KG1 (cell line): ENCODE data around the gene KIZ.
"Not testable (repeated sequence)": the region's sequence is repeated elsewhere in the genome, so short reads cannot be mapped to it uniquely, and the experiment has no call there.

ENCODE experiments used
- DNase-seq: peaks from one replicate; lab custom pipeline; 2025; lab: John Stamatoyannopoulos, UW

Gene KIZ

DNA sequence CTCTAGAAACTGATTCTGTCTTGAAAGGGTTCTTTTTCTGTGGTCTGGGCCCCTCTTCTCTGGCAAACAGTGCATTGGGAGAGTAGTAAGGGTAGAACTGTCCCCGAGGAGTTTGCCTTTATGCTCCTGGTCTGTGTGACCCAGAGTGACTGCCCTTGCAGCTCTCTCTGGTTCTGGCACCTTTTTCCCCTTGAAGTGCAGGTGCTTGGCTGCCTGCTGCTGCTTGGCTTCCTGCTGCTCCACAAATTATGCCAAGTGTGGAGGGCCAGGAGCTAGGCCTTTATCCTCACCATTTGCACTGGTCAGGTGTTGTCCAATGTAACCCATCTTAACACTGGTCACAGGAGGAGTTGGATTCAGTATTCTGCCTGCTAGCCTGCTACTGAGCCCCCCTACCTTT is 11.2 kb downstream of the KIZ start:
- no peak for DNase-seq

DNA sequence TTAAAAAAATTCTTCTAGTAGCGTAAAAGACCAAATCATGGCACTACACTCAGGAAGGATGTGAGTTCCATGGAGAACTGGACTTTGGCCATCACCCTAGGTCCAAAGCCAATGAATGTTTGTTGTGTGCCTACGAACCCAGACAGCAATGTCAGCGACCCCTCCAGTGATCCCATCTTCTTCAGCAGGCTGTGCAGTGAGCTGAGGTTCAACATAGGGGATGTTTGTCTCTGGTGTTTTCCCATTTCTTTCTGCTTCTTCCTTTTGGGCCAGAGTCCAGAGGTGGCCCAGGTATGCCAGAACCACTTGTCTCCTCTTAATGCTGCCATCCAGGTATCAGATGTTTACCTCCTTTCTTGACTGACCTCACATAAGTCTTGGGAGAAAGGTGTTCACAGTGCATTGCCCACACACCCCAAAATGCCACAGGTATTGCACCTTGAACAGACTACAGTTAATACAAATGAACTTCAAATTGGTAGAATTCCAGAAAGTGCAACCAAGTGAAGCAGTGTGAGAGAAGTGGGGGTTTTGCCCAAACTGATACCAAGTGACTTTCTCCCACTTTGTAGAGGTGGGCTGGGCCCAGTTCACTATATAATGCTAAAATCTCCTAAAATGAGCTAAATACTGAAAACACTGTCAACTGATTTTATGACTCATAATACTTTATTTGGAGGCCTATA is 14.1 kb downstream of the KIZ start:
- DNase-seq = no peak

DNA sequence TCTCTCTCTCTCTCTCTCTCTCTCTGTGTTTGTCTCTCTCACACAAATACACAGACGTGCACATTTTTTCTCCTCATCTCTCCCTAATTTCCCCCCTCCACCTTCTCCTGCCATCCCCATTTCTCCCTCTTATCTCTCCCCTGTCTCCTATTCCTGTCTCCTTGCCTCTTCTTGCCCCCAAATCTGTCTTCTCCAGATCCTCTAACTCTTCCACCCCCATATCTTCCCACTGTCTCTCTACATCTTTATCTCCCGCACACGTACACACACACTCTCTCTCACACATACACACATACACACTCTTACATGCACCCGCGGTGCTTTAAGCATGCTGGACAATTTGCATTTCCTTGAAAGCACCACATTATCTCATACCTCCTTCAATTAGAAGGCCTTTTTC is 15.9 kb downstream of the KIZ start:
- DNase-seq = no peak

DNA sequence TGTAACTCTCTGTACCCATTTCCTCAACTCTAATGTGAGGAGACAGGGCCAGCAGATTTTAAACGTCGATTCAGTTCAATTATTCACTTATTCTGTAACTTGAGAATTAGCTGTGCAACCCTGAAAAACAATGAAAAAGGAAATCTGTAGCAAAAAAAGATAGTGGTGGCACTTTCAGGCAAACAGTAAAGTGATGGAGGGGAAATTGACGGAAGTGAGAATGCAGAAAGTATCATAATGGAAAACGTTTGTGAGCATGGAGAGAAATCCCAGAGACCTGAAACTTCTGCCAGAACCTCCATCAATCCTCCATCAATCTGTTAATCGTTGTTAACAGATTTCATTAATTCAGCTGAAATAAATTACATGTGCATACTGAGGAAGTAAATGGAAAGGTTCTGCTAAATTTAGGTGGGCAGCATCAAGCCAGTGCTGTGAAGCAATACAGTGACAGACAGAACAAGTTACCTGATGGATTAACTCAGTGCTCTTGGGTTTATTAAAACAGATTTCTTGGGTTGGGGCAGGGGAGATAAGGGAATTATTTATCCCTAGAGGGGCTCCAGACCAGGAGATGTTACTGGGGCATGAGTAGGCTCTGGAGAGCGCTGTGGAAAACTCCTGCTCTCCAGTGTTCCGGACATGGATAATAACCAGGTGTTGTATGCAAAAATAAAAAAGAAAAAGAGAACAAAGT is 17.5 kb downstream of the KIZ start:
- no peak for DNase-seq

DNA sequence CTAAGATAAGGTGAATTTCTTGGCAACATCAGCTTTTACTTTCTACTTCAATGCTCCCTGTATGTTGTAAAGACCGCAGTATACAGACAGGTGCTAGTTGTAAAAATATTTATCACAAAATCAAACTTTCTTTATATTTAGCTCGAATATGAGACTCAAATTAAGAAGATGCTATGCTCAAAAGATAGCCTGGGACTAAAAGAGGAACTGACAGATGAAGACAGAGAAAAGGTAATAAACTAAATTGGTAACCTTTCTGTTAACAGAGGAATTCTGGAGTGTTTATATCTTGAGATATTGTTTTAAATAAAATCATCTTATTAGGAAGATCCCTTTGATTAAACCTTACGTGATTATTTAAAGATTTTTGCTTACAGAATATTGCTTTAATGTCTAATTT is 19.5 kb downstream of the KIZ start:
- DNase-seq = no peak

DNA sequence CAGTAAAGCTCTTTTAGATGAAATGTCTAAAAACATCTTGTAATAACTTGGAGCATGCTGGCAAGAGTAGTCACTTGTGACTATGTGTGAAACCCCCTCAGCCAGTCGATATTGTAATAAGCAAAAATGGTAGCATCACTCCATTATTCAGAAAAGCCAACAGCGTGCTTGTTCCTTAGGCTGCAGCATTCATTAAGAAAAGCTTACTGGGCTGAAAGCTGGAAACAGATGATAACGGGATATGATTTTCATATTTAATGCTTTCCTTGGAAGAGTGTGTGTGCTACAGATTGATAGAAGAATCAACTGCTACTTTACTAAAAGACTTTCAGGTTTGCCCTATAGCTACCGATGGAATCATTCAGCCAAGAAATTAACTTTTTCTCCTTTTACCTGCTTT is 20.3 kb downstream of the KIZ start:
- DNase-seq = no peak

DNA sequence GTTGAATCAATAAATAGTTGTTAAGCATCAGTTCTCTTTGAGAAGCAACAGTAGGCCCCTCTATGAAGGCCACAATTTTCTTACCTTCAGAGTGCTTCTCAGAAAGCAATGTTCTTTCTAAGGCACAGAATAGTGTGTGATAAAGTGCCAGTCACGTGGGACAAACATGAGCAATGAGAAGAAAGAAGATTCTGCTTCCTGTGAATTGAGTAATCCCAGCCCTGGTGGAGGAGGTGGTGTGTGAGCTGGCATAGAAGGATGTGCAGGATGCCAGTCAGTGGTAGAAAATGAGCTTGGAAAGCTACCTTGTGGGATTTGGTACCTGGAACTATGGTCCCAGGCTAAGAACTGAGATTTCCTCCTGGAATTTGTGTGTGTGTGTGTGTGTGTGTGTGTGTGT is 21.7 kb downstream of the KIZ start:
- DNase-seq = no peak

DNA sequence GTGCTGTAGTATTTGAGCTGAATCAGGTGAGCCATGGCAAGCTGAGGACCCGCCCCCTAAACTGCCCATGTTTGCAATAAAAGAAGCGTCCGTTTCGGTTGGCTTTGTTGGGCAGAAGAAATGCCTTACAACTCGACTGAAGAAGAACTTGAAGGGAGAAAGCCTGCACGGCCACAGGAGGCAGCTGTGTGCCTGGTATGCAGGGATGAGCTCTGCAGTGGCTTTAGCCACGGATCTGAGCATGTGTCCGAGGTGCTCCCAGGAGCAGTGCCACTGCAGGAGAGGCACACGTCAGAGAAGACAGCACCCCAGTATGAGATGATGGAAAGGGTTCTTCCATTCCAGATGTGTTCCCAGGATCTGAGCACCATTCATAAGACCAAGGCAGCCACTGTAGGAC is 23.5 kb downstream of the KIZ start:
- no peak for DNase-seq

DNA sequence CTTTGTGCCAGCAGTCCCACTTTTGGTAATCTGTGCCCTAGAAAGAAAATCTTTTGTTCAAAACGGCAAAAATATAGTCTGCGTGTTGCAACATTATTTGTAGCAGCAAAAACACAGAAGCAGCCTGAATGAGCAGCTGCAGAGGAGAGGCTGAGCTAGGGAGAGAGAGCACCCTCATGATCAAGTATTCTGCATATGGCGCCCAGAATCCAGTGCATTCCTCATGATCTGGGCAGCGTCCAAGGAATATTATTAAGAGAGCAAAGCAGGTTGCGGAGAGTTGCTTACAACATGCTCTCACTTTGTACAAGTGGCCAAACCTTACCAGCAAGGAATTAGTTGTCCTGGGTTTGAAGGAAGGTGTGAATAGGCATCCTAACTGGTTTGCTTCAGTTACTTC is 25.9 kb downstream of the KIZ start:
- no peak for DNase-seq

DNA sequence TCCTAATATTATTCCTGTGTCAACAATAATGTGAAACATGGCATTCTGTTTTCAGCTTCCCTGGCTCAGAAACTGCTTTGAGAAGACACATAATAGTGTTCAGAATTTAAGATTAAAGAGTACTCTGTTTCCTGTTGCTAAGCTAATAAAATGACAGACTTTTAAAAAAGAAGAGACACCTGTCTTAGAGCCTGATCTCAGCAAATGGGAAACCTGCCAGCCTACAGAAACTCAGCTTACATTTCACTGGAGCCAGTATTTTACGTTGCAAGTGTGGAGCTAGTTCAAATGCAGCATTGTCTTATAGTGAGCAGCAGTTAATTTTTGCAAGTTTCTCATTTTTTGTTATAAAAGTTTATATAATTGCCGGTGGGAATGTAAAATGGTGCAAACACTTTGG is 28.8 kb downstream of the KIZ start:
- no peak for DNase-seq

DNA sequence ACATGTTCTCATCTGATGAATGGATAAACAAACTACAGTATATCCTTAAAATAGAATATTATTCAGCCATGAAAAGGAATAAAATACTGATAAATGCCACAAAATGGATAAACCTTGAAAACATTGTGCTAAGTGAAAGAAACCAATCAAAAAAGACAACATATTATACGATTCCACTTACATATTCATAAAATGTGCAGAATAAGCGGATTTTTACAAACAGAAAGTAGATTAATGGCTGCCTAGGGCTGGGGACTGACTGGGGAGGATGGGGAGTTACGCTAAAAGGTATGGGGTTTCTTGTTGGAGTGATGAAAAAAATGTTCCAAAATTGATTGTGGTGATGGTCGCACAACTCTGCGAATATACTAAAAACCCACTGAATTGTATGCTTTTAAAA is 29.4 kb downstream of the KIZ start:
- no peak for DNase-seq

DNA sequence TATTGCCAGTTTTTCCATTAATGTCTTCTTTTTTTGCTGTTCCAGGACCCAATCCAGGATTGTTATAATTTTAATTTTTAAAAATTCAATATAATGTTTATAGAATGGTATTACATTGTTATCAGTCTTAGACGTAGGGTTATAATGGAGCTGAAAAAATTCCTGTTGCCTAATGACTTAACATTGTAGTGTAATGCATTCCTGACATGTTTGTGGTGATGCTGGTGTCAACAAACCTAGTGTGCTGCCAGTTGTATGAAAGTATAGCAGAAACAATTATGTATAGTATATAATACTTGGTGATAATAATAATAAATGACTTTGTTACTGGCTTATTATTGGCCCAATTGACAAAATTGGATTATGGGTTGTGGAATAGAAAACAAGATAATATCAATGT is 30.4 kb downstream of the KIZ start:
- DNase-seq = no peak

DNA sequence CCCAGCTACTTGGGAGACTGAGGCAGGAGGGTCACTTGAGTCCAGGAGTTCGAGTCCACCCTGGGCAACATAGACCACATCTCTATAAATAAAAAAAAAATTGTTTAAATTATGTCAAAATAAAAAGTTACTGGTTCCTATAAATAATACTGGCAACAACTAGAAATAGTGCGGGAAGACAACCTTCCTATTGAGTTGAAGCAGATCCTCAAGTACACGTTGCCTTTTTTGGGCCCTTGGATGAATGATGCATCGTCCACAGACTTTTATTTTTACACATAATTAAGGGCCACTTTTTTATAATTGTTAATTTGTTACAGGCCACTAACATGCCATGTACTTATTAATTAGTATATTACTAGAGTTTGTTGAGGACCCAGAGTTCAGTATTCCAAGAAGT is 31.1 kb downstream of the KIZ start:
- DNase-seq = no peak

DNA sequence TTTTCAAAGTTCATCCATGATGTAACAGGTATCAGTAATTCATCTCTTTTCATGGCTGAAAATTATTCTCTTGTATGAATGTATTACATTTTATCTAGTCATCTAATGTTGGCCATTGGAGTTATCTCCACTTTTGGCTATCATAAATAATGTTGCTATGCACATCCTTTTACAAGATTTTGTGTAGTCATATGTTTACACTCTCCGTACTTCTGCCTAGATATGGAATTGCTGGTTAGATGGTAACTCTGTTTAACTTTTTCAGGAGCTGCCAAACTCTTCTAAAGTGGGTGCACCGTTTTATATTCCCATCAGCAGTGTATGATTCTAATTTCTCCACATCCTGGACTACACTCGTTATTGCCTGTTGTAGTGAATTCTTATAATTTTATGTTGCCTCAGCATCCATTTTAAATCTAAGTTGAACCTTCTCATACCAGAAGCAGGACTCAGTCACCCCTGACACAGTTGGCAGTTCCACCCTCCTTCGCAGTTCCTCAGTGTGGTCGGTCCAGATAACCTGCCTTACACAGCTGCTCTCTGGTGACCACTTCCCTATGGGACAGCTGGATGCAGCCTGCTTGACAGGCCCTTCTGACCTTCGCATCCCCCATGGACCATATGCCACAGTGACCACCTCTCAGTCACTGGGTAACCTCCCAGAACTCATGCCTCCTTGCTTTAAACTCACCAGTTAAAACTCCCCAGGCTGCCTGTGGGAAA is 33.9 kb downstream of the KIZ start:
- DNase-seq = no peak

DNA sequence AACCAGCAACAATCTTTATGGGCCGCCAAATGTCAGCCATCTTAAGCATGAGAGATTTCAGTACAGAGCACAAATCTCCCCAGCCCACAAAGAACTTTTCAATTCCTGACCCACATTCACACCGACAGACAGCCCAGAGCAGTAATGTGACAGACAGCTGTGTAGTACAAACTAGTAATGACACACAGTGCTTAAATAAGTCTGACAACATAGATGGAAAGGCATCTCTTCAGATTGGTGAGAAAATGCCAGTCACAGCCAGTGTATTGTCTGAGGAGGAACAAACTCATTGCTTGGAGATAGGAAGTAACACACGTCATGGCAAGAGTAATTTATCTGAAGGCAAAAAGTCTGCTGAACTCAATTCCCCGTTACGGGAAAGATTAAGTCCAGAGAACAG is 36.0 kb downstream of the KIZ start:
- DNase-seq = no peak

DNA sequence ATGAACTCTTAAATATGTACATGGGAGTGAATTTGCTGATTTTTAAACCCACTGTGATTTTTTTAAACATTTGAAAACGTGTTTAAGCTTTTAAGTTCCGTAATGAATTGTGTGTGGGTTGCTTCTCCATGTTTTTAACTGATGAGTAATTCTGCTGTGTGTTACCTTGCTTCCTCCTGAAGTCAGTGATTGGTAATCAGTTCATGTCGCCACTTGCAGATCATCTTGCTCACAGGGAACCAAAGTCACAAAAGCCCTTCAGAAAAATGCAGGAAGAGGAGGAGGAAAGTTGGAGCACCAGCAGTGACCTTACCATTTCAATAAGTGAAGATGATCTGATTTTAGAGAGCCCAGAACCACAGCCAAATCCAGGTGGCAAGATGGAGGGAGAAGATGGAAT is 36.7 kb downstream of the KIZ start:
- no peak for DNase-seq

DNA sequence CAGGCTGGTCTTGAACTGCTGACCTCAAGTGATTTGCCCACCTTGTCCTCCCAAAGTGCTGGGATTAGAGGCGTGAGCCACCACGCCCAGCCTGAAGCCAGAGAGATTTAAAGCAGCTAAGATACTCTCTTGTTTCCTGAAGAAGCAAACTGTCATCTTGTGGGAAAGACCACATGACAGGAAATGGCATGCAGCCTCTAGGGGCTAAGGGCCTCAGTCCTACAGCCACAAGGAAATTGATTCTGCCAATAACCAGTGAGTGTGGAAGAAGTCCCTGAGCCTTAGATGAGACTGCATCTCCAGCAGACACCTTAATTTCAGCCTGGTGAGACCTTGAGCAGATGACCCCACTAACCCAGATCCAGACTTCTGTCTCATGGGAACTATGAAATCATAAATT is 40.9 kb downstream of the KIZ start:
- DNase-seq = peak; percentile 61

DNA sequence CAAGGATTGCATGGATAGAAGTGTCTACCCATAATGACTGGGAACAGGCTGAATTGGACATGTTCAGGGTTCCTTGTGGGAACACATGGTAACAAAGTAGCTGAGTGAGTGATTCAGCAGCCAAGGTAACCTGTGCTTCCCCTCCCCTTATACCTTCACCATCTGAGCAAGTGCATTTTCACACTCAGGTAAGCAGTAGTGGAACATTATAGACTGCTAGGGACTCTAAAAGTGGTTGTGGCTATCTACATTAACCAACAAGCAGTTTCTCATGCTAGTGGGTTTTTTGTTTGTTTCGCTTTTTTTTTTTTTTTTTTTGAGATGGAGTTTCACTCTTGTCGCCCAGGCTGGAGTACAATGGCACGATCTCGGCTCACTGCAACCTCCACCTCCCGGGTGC is 41.4 kb downstream of the KIZ start:
- no peak for DNase-seq

DNA sequence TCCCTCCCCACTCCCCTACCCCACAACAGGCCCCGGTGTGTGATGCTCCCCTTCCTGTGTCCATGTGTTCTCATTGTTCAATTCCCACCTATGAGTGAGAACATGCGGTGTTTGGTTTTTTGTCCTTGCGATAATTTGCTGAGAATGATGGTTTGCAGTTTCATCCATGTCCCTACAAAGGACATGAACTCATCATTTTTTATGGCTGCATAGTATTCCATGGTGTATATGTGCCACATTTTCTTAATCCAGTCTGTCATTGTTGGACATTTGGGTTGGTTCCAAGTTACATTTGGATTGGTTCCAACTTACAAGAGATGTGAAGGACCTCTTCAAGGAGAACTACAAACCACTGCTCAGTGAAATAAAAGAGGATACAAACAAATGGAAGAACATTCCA is 42.2 kb downstream of the KIZ start:
- DNase-seq = not testable (repeated sequence)

DNA sequence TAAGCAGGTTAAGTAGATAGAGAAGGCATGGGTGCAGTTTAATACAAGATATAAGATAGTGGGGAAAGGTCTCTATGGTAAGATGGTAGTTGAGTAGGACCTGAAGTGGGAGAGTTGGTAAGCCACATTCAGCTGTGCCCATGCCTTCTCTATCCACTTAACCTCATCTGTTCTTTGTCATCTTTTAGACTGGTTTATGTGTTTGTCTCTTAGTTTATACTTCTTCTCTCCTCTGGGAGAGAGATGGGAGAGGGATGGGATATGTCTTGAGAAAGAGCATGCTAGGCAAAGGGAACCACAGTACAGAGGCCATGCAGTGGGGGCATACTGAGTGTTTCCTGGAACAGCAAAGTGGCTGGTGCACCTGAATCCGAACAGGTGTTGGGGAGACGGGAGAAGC is 46.7 kb downstream of the KIZ start:
- no peak for DNase-seq

DNA sequence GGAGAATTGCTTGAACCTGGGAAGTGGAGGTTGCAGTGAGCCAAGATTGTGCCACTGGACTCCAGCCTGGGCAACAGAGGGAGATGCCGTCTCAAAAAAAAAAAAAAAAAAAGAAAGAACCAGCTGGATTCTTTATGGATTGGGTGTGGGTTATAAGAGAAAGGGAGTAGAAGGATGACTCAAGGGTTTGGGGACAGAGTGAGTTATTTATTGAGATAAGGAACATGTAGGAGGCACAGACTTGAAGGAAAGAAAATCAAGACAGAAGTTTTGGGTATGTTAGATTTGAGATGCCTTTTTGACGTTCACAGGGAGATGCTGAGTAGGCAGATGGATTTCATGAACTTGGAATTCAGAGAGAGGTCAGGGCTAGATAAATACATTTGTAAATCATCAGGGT is 47.6 kb downstream of the KIZ start:
- DNase-seq = no peak

DNA sequence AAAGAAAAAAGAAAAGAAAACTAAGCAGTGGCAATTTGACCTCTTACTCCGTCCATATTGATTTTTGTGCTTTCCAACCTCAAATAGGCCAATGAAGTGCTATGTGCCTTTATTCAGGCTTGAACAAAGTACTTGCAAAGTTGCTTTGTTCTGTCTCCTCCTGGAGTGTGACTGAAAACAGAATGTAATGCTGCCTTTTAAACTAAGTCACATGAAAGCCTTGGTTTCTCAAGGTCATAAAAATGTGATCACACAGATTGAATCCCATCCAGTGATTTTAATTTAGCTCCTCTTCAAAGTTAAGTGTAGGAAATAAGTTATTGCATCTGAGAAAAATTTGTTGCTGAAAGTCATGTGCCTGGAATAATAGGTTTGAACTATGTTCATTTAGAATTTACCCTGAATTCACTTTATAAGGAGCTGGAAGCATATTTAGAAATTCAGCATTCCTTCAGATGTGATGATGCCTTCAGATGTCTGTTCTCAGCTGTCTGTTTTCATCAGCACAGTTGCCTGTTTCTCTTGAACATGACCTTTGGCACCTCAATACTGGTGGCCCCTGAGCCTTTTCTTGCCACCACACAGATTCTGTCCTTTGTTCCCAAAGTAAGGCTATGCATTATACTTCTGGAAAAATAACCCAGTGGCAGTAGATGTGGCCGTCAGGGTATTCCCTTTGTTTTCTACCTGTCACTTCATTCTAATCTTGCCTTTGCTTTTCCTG is 48.8 kb downstream of the KIZ start:
- DNase-seq = no peak

DNA sequence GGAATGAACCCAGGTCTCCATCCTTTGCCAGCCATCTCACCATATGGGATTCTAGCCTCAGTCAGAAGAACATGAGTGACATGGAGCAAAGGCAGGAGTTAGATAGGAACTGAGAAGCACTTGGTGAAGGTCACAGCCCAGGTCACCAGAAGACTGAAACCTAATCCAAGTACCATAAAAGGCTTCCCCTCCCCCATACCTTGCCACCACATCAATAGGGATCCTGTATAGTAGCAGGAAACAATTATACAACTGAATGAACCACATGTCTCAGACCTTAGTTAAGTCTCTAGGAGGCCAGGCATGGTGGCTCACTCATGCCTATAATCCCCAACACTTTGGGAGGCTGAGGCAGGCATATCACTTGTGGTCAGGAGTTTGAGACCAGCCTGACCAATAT is 49.6 kb downstream of the KIZ start:
- DNase-seq = no peak
